Sigmoid colon (tissue), 7 donors: ENCODE results near the gene NCS1. TPM values are rescaled to one million over a fixed set of nuclear protein-coding genes. Genes with fewer than 3 reads are reported as not detected.

Experiments used
- DNase-seq: peaks from one replicate; pipeline ENCODE4 v3.0.0-alpha.2; 2019
- H3K27ac ChIP-seq, 4 donors: fragments of 200-600 bp; sonication (generic); one replicate each; pipeline ENCODE4 v1.5.1; 2016 to 2019; ENCODE audit warnings: mild to moderate bottlenecking in 1 of 4
- H3K27me3 ChIP-seq, 3 donors: fragments of 200-600 bp; sonication (generic); one replicate each; pipeline ENCODE4 v1.5.1; 2019; ENCODE audit warnings: mild to moderate bottlenecking in 1 of 3
- H3K36me3 ChIP-seq, 4 donors: fragments of 200-600 bp; sonication (generic); one replicate each; pipeline ENCODE4 v1.5.1; 2016 to 2019
- H3K4me1 ChIP-seq, 4 donors: fragments of 200-600 bp; sonication (generic); one replicate each; pipeline ENCODE4 v1.5.1; 2017 to 2019
- H3K4me3 ChIP-seq, 4 donors: fragments of 200-600 bp; sonication (generic); one replicate each; pipeline ENCODE4 v1.5.1; 2017 to 2019; ENCODE audit warnings: mild to moderate bottlenecking in 2 of 4, moderate library complexity in 1 of 4
- H3K9me3 ChIP-seq, 4 donors: fragments of 200-600 bp in 3 of 4; sonication (generic) in 3 of 4; one replicate each; pipeline versions ENCODE4 v1.5.1 to v1.6.1; 2013 to 2019
- CTCF ChIP-seq, 4 experiments: fragments of 450-650 bp in 3 of 4; fragments of 200-600 bp in 1 of 4; IDR thresholded peaks; one replicate each; pipeline ENCODE4 v1.5.1; 2016 to 2019; ENCODE audit warnings: antibody characterized with exemption in 4 of 4, mild to moderate bottlenecking in 3 of 4, moderate library complexity in 2 of 4
- EP300 ChIP-seq, 4 donors: sonication (generic); formaldehyde crosslinking; IDR thresholded peaks; one replicate each; pipeline ENCODE4 v1.6.1; 2017; ENCODE audit warnings: antibody characterized with exemption in 4 of 4
- POLR2A ChIP-seq, 2 donors: fragments of 450-650 bp; IDR thresholded peaks; one replicate each; pipeline ENCODE4 v1.6.1; 2016; ENCODE audit warnings: antibody characterized with exemption in 2 of 2, mild to moderate bottlenecking in 2 of 2, moderate library complexity in 2 of 2
- POLR2AphosphoS5 ChIP-seq, 4 donors: sonication (generic); formaldehyde crosslinking; IDR thresholded peaks; one replicate each; pipeline ENCODE4 v1.6.1; 2017; ENCODE audit warnings: antibody characterized with exemption in 4 of 4
- WGBS, 2 donors: extraction: QIAGEN DNeasy Blood & Tissue Kit; methylation state at CpG; one replicate each; pipeline ENCODE4 v1.1.7; 2013; 5-methylcytosine and 5-hydroxymethylcytosine counted together
- intact Hi-C: fragments of 100-400 bp; cut with DNase I; formaldehyde crosslinking; loops from one replicate; pipeline ENCODE4 v1.15.1; 2023
- polyA plus RNA-seq, 3 donors: library from polyadenylated mRNA; stranded (reverse); fragments of 200-250 nt; gene quantifications; one replicate each; pipeline ENCODE4 v1.2.3, GENCODE V29; 2013
- total RNA-seq, 4 donors: library from RNA; depleted of rRNA; stranded (reverse); fragments of >200 nt; gene quantifications; one replicate each; pipeline ENCODE4 v1.1.0, GENCODE V29; 2016
- donor health status: healthy with polysubstance abuse.
- donor health status: Bipolar disorder and iron deficiency.
- donor health status: healthy.

Gene NCS1
- total and polyA plus RNA-seq, 7 donors: 0.69 to 133 (median 78.5) TPM

DNA sequence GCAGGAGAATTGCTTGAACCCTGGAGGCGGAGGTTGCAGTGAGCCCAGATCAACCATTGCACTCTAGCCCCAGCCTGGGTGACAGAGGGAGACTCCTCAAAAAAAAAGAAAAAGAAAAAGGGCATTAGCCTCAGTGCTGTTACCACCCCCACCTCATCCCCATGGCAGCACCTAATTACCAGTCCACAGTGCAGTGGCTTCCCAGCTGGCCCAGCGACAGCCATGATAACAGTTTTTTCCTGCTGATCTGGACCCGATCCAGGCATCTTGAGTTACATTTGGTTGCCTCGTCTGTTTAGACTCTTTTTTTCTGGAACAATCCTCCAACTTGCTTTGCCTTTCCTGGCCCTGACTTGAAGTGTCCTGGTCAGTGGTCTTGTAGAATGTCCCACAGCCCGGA lies 24.4 kb downstream of the NCS1 start:
- Histone ChIP-seq H3K36me3 (no peaks in the 10 kb centered on the region), H3K4me1 (peaks cover 2 to 100% (median 99%) of the 10 kb centered on the region in 4 donors), H3K27ac (peak overlapping the region; percentile 94 to 99 (median 96)), H3K27me3 (no peaks in the 10 kb centered on the region), H3K9me3 (no peaks in the 10 kb centered on the region), H3K4me3 (no peak overlapping the region)
- 36 to 51% methylated on average over 5 of the region's 5 CpGs for WGBS, 2 donors
- no peak for DNase-seq
- intact Hi-C loops: no loop called here
- TF ChIP-seq POLR2AphosphoS5 (IDR thresholded peaks at IDR 0.05) (no peak), CTCF (IDR thresholded peaks at IDR 0.05) (no peak), POLR2A (IDR thresholded peaks at IDR 0.05) (no peak), EP300 (IDR thresholded peaks at IDR 0.05) (no peak)

GRCh38 chr9:130197386-130197785 lies 25.2 kb downstream of the NCS1 start:
- Histone ChIP-seq H3K9me3 (no peaks in the 10 kb centered on the region), H3K4me1 (peaks cover 2 to 99% (median 96%) of the 10 kb centered on the region in 4 donors), H3K27me3 (no peaks in the 10 kb centered on the region), H3K4me3 (no peak overlapping the region), H3K27ac (peak overlapping the region; percentile 94 to 99 (median 96)), H3K36me3 (no peaks in the 10 kb centered on the region)
- no peak for TF ChIP-seq POLR2A (IDR thresholded peaks at IDR 0.05)
- no peak for TF ChIP-seq POLR2AphosphoS5 (IDR thresholded peaks at IDR 0.05)
- no peak for TF ChIP-seq CTCF (IDR thresholded peaks at IDR 0.05)
- TF ChIP-seq EP300 (IDR thresholded peaks at IDR 0.05): no peak
- intact Hi-C loops: no loop called here
- DNase-seq: no peak
- 89 to 92% methylated on average over 9 of the region's 9 CpGs for WGBS, 2 donors

- DNase-seq: no peak
- intact Hi-C loops: no loop called here
- 52 to 79% methylated on average over 4 of the region's 4 CpGs for WGBS, 2 donors
- Histone ChIP-seq H3K9me3 (no peaks in the 10 kb centered on the region), H3K36me3 (no peaks in the 10 kb centered on the region), H3K27me3 (no peaks in the 10 kb centered on the region), H3K4me1 (peaks cover 2 to 95% (median 91%) of the 10 kb centered on the region in 4 donors), H3K27ac (peak overlapping the region; percentile 94 to 99 (median 96)), H3K4me3 (no peak overlapping the region)
- TF ChIP-seq POLR2A (IDR thresholded peaks at IDR 0.05) (no peak), CTCF (IDR thresholded peaks at IDR 0.05) (no peak), EP300 (IDR thresholded peaks at IDR 0.05) (no peak), POLR2AphosphoS5 (IDR thresholded peaks at IDR 0.05) (no peak)
Observed at GRCh38 chr9:130197888-130198287, 25.7 kb downstream of the NCS1 start.

DNA sequence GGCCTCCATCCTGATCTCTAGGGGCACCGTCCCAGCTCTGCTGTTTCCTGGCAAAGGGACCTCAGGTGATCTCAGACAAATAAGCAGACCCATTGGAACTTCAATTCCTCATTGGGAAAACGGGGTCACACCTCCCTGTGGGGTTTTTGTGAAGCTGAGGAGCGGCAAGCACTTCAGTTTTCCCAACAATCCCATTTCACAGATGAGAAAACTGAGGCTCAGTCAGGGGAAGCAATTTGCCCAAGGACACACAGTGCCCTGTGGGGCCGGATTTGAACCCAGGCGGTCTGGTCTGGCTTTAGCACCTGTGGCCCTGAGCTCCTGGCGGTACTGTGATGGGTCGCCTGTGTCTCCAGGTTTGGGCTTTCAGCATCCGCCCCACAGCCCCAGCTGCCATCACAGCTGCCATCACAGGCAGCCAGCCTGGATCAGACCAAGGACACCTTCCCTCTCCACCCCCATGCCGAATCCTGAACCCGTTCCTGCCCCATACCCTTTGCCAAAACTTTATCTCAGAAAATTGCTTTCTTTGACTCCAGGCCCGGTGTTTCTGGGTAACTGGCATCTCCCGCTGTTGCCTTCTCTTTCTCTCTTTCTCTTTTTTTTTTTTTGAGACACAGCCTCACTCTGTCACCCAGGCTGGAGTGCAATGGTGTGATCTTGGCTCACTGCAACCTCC lies 26.4 kb downstream of the NCS1 start:
- H3K27me3 ChIP-seq: no peaks in the 10 kb centered on the region
- H3K36me3 ChIP-seq: peaks cover 0 to 6% (median 0%) of the 10 kb centered on the region in 4 donors
- intact Hi-C loops: no loop called here
- H3K27ac ChIP-seq: peak overlapping the region; percentile 94 to 99 (median 96)
- no peak overlapping the region for H3K4me3 ChIP-seq
- no peak for DNase-seq
- WGBS, 2 donors: 90 to 92% methylated on average over 12 of the region's 12 CpGs
- no peaks in the 10 kb centered on the region for H3K9me3 ChIP-seq
- H3K4me1 ChIP-seq: peaks cover 2 to 88% (median 83%) of the 10 kb centered on the region in 4 donors
- TF ChIP-seq EP300 (IDR thresholded peaks at IDR 0.05) (no peak), CTCF (IDR thresholded peaks at IDR 0.05) (no peak), POLR2AphosphoS5 (IDR thresholded peaks at IDR 0.05) (no peak), POLR2A (IDR thresholded peaks at IDR 0.05) (no peak)
